NB4 (cell line): ENCODE results near the gene GOPC.

Experiments used
- CTCF ChIP-seq: IDR thresholded peaks from one replicate; pipeline ENCODE4 v1.5.1; 2012; ENCODE audit warnings: low read depth, low read length
- POLR2A ChIP-seq: IDR thresholded peaks from 2 replicates; pipeline ENCODE4 v1.6.1; 2011; ENCODE audit warnings: mild to moderate bottlenecking; ENCODE audit not compliant: insufficient read length; ENCODE audit errors: extremely low read depth

- TF ChIP-seq POLR2A (no peak), CTCF (peak; percentile 73)
Measured at GRCh38 chr6:117605169-117605826, 3.0 kb upstream of the GOPC start.
